Nucleus accumbens (tissue), 56 donors: ENCODE measurements around the gene EMP2.
"Not testable (repeated sequence)": the region's sequence is repeated elsewhere in the genome, so short reads cannot be mapped to it uniquely, and the experiment has no call there.

ENCODE experiments used
- DNase-seq, 56 donors: peaks; one replicate each; lab custom pipeline; 2025; lab: John Stamatoyannopoulos, UW

Gene EMP2

GRCh38 chr16:10580883-10581247, 467 bp upstream of the EMP2 start:
- DNase-seq: no peak

GRCh38 chr16:10579575-10579964, 828 bp downstream of the EMP2 start:
- no peak for DNase-seq

GRCh38 chr16:10578474-10579316, 1.7 kb downstream of the EMP2 start:
- peak in 1 of 56 donors; percentile 8 for DNase-seq

- DNase-seq: no peak
Measured at GRCh38 chr16:10577305-10578202, 2.8 kb downstream of the EMP2 start.

- no peak for DNase-seq
Measured at GRCh38 chr16:10576390-10577304, 3.8 kb downstream of the EMP2 start.

- no peak for DNase-seq
Measured at GRCh38 chr16:10575506-10576130, 4.8 kb downstream of the EMP2 start.

GRCh38 chr16:10572611-10573010, 7.8 kb downstream of the EMP2 start:
- DNase-seq: no peak

GRCh38 chr16:10571354-10571753, 9.0 kb downstream of the EMP2 start:
- no peak for DNase-seq

- no peak for DNase-seq
Measured at GRCh38 chr16:10569621-10570020, 10.8 kb downstream of the EMP2 start.

- no peak for DNase-seq
Measured at GRCh38 chr16:10566613-10567012, 13.8 kb downstream of the EMP2 start.

- no peak for DNase-seq
Measured at GRCh38 chr16:10565167-10565566, 15.2 kb downstream of the EMP2 start.

- no peak for DNase-seq
Measured at GRCh38 chr16:10564591-10564990, 15.8 kb downstream of the EMP2 start.

- no peak for DNase-seq
Measured at GRCh38 chr16:10562361-10562899, 18.0 kb downstream of the EMP2 start.

GRCh38 chr16:10561425-10561824, 19.0 kb downstream of the EMP2 start:
- no peak for DNase-seq

GRCh38 chr16:10561001-10561400, 19.4 kb downstream of the EMP2 start:
- peak in 1 of 56 donors; percentile 7 for DNase-seq

GRCh38 chr16:10559792-10560191, 20.6 kb downstream of the EMP2 start:
- not testable (repeated sequence) for DNase-seq

- peak in 44 of 56 donors; percentile 4 to 71 (median 28) for DNase-seq
Measured at GRCh38 chr16:10558746-10559641, 21.4 kb downstream of the EMP2 start.

GRCh38 chr16:10558305-10558704, 22.1 kb downstream of the EMP2 start:
- DNase-seq: no peak

- DNase-seq: peak in 2 of 56 donors; percentile 13 to 14
Measured at GRCh38 chr16:10557750-10558149, 22.6 kb downstream of the EMP2 start.
